Neural cell (in vitro differentiated cells): ENCODE data around the gene CREB1. TPM values are rescaled to one million over a fixed set of nuclear protein-coding genes. Genes with fewer than 3 reads are reported as not detected.

Source experiments
- H2AFZ ChIP-seq: fragments of 200-600, 300-800 bp; sonication (generic), shearing (Covaris generic); 2 replicates; pipeline ENCODE4 v1.6.0; 2014; ENCODE audit warnings: low read depth, mild to moderate bottlenecking, antibody characterized with exemption, low read length, moderate library complexity
- H3F3A ChIP-seq: fragments of 200-600 bp; shearing (Covaris generic); 2 replicates; pipeline ENCODE4 v1.6.1; 2016; ENCODE audit warnings: mild to moderate bottlenecking, moderate library complexity, mixed read lengths, antibody characterized with exemption, low read length; ENCODE audit not compliant: insufficient read depth, poor library complexity, severe bottlenecking
- H3K27ac ChIP-seq: fragments of 200-600, 300-800 bp; sonication (generic), shearing (Covaris generic); 2 replicates; pipeline ENCODE4 v1.5.1; 2014; ENCODE audit warnings: mild to moderate bottlenecking, low read length, moderate library complexity
- H3K27me3 ChIP-seq: fragments of 300-800, 200-600 bp; sonication (generic), shearing (Covaris generic); 2 replicates; pipeline ENCODE4 v1.6.0; 2014; ENCODE audit warnings: mild to moderate bottlenecking, low read depth, low read length, moderate library complexity; ENCODE audit not compliant: insufficient read depth
- H3K36me3 ChIP-seq: fragments of 300-800, 200-600 bp; sonication (generic), shearing (Covaris generic); 2 replicates; pipeline ENCODE4 v1.5.1; 2014; ENCODE audit warnings: mild to moderate bottlenecking, antibody characterized with exemption, low read length, moderate library complexity; ENCODE audit not compliant: insufficient read depth
- H3K4me2 ChIP-seq: fragments of 300-800, 200-600 bp; sonication (generic), shearing (Covaris generic); 2 replicates; pipeline ENCODE4 v1.6.0; 2014; ENCODE audit warnings: mild to moderate bottlenecking, low read length
- H3K4me3 ChIP-seq: fragments of 300-800, 200-600 bp; sonication (generic), shearing (Covaris generic); 2 replicates; pipeline ENCODE4 v1.5.1; 2014; ENCODE audit warnings: mild to moderate bottlenecking, low read length, moderate library complexity
- H3K79me2 ChIP-seq: fragments of 200-600 bp; shearing (Covaris generic); replicated peaks from 2 replicates; pipeline ENCODE4 v1.6.0; 2014; ENCODE audit warnings: mild to moderate bottlenecking, low read length, moderate library complexity; ENCODE audit not compliant: insufficient read depth
- H3K9ac ChIP-seq: fragments of 300-800, 200-600 bp; sonication (generic), shearing (Covaris generic); 2 replicates; pipeline ENCODE4 v1.6.1; 2016; ENCODE audit warnings: mild to moderate bottlenecking, low read length, mixed read lengths
- H3K9me2 ChIP-seq: fragments of 200-600 bp; shearing (Covaris generic); 2 replicates; pipeline ENCODE4 v1.6.1; 2016; ENCODE audit warnings: mild to moderate bottlenecking, low read length, mixed read lengths; ENCODE audit not compliant: insufficient read depth
- H3K9me3 ChIP-seq: fragments of 200-600, 300-800 bp; sonication (generic), shearing (Covaris generic); 2 replicates; pipeline ENCODE4 v1.6.1; 2016; ENCODE audit warnings: mild to moderate bottlenecking, mixed run types, low read length, moderate library complexity, mixed read lengths
- H4K20me1 ChIP-seq: fragments of 200-600 bp; shearing (Covaris generic); 2 replicates; pipeline ENCODE4 v1.6.1; 2016; ENCODE audit warnings: mild to moderate bottlenecking, mixed run types; ENCODE audit not compliant: insufficient read depth
- CTCF ChIP-seq: fragments of 450-650 bp; IDR thresholded peaks from 2 replicates; pipeline ENCODE4 v1.5.1; 2014; ENCODE audit warnings: antibody characterized with exemption, mild to moderate bottlenecking, moderate library complexity; ENCODE audit not compliant: poor library complexity, severe bottlenecking
- EP300 ChIP-seq: fragments of 450-650 bp; conservative IDR thresholded peaks from 2 replicates; pipeline ENCODE4 v1.6.1; 2014; ENCODE audit warnings: antibody characterized with exemption, mild to moderate bottlenecking, moderate library complexity; ENCODE audit not compliant: poor library complexity, severe bottlenecking
- EZH2 ChIP-seq: fragments of 200-600, 300-800 bp; shearing (Covaris generic), sonication (generic); IDR thresholded peaks from 2 replicates; pipeline ENCODE4 v1.6.1; 2014; ENCODE audit warnings: antibody characterized with exemption, low read length, borderline replicate concordance, mild to moderate bottlenecking; ENCODE audit not compliant: insufficient read depth, poor library complexity, severe bottlenecking
- MXI1 ChIP-seq: fragments of 450-650 bp; conservative IDR thresholded peaks from 2 replicates; pipeline ENCODE4 v1.6.1; 2014; ENCODE audit warnings: antibody characterized with exemption, mild to moderate bottlenecking; ENCODE audit not compliant: poor library complexity, severe bottlenecking
- POLR2AphosphoS5 ChIP-seq: IDR thresholded peaks from 2 replicates; pipeline ENCODE4 v1.6.1; 2012
- RAD21 ChIP-seq: fragments of 450-650 bp; conservative IDR thresholded peaks from 2 replicates; pipeline ENCODE4 v1.6.1; 2014; ENCODE audit warnings: antibody characterized with exemption, mild to moderate bottlenecking, moderate library complexity
- REST ChIP-seq: IDR thresholded peaks from 2 replicates; pipeline ENCODE4 v1.6.1; 2012; ENCODE audit warnings: borderline replicate concordance
- SMC3 ChIP-seq: fragments of 450-650 bp; conservative IDR thresholded peaks from 2 replicates; pipeline ENCODE4 v1.6.1; 2014; ENCODE audit warnings: antibody characterized with exemption, mild to moderate bottlenecking, moderate library complexity; ENCODE audit not compliant: poor library complexity
- TAF1 ChIP-seq: IDR thresholded peaks from 2 replicates; pipeline ENCODE4 v1.6.1; 2012; ENCODE audit warnings: low read depth
- polyA plus RNA-seq: library from polyadenylated mRNA; depleted of rRNA; stranded (reverse); fragments of >200 nt; gene quantifications from 2 replicates; pipeline ENCODE4 v1.2.3, GENCODE V29; 2014

CREB1 gene
- polyA plus RNA-seq, 1 donor from 2014 or later: 38.7 TPM

GRCh38 chr2:207499114-207499513 is 30.6 kb upstream of the CREB1 start:
- H3K4me3 ChIP-seq: no peak overlapping the region
- H3K79me2 ChIP-seq: no peaks in the 10 kb centered on the region
- H3K9me3 ChIP-seq: no peaks in the 10 kb centered on the region
- H4K20me1 ChIP-seq: no peaks in the 10 kb centered on the region
- no peak overlapping the region for H2AFZ ChIP-seq
- no peak overlapping the region for H3K27ac ChIP-seq
- no peaks in the 10 kb centered on the region for H3K36me3 ChIP-seq
- H3K9me2 ChIP-seq: no peaks in the 10 kb centered on the region
- H3F3A ChIP-seq: no peaks in the 10 kb centered on the region
- H3K4me2 ChIP-seq: no peak overlapping the region
- H3K27me3 ChIP-seq: no peaks in the 10 kb centered on the region
- H3K9ac ChIP-seq: no peak overlapping the region
- TF ChIP-seq RAD21 (no peak), POLR2AphosphoS5 (no peak), MXI1 (no peak), REST (no peak), EP300 (no peak), EZH2 (no peak), TAF1 (no peak), SMC3 (no peak), CTCF (no peak)

GRCh38 chr2:207501802-207502576 is 27.8 kb upstream of the CREB1 start:
- no peaks in the 10 kb centered on the region for H4K20me1 ChIP-seq
- H3K4me3 ChIP-seq: no peak overlapping the region
- no peak overlapping the region for H3K4me2 ChIP-seq
- H3K27me3 ChIP-seq: no peaks in the 10 kb centered on the region
- H3K9me3 ChIP-seq: no peaks in the 10 kb centered on the region
- H3K9me2 ChIP-seq: no peaks in the 10 kb centered on the region
- no peaks in the 10 kb centered on the region for H3F3A ChIP-seq
- H2AFZ ChIP-seq: no peak overlapping the region
- TF ChIP-seq SMC3 (no peak), POLR2AphosphoS5 (no peak), RAD21 (no peak), EP300 (no peak), TAF1 (no peak), CTCF (no peak), EZH2 (no peak), REST (no peak), MXI1 (no peak)
- no peak overlapping the region for H3K27ac ChIP-seq
- H3K79me2 ChIP-seq: no peaks in the 10 kb centered on the region
- H3K9ac ChIP-seq: no peak overlapping the region
- H3K36me3 ChIP-seq: no peaks in the 10 kb centered on the region
